Neutrophil (primary cell): ENCODE measurements around the gene SLC9A3.

Source experiments
- H3K27ac ChIP-seq: fragments of 200-600 bp; sonication (generic); 2 replicates; pipeline ENCODE4 v1.5.1; 2016; ENCODE audit warnings: mild to moderate bottlenecking, moderate library complexity
- H3K27me3 ChIP-seq: fragments of 200-600 bp; sonication (generic); 2 replicates; pipeline ENCODE4 v1.6.0; 2016; ENCODE audit warnings: mild to moderate bottlenecking
- H3K36me3 ChIP-seq: fragments of 200-600 bp; sonication (generic); 2 replicates; pipeline ENCODE4 v1.5.1; 2017
- H3K4me1 ChIP-seq, 2 experiments: fragments of 200-600 bp in 1 of 2; sonication (generic) in 1 of 2; 1 replicate in 1 of 2; 2 replicates in 1 of 2; pipeline versions ENCODE4 v1.5.1 to v1.6.1; 2013 to 2016; ENCODE audit warnings: low read depth in 1 of 2, low read length in 1 of 2, mild to moderate bottlenecking in 1 of 2, moderate library complexity in 1 of 2; ENCODE audit not compliant: control insufficient read depth in 1 of 2, insufficient read depth in 1 of 2
- H3K4me3 ChIP-seq, 2 experiments: fragments of 200-600 bp in 1 of 2; sonication (generic) in 1 of 2; 1 replicate in 1 of 2; 2 replicates in 1 of 2; pipeline ENCODE4 v1.5.1; 2013 to 2016; ENCODE audit warnings: low read depth in 1 of 2, low read length in 1 of 2, mild to moderate bottlenecking in 1 of 2, moderate library complexity in 1 of 2
- H3K9me3 ChIP-seq: fragments of 200-600 bp; sonication (generic); 2 replicates; pipeline ENCODE4 v1.5.1; 2016
- TF ChIP-seq, protein P1 (sequence below): fragments of 200-600 bp; sonication (generic); IDR thresholded peaks from 2 replicates; pipeline ENCODE4 v1.5.1; 2016; ENCODE audit warnings: antibody characterized with exemption

SLC9A3 gene

DNA sequence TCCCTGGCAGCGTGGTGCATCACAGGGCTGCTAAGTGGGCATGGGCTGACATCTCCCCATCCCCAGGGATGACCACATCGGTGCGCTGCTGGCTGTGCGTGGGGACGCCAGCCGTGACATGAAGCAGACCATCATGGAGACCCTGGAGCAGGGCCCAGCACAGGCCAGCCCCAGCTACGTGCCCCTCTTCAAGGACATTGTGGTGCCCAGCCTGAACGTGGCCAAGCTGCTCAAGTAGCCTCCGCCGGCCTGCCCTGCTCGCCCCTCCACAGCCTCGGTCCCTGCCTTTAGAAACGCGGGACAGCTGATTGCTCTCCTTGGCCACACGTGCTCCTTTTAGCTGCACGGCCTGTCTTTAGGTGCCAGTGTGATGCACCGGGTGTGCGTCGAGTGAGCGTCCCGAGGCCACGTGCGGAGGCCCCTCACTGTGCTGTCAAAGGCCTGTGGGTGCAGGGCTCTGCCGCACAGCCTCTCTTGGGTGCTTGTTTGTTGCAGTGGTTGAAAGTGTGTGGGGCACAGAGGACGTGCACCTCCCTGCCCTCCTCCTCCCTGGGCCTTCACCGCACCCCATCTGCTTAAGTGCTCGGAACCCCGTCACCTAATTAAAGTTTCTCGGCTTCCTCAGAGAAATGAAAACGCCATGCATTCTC is 57.5 kb downstream of the SLC9A3 start:
- Histone ChIP-seq H3K27me3 (no peaks in the 10 kb centered on the region), H3K27ac (no peak overlapping the region), H3K4me1 (peaks cover under 1 to 1% of the 10 kb centered on the region in 2 experiments), H3K4me3 (no peak overlapping the region), H3K9me3 (no peaks in the 10 kb centered on the region), H3K36me3 (peaks cover 87% of the 10 kb centered on the region)
- TF ChIP-seq, protein P1, sequence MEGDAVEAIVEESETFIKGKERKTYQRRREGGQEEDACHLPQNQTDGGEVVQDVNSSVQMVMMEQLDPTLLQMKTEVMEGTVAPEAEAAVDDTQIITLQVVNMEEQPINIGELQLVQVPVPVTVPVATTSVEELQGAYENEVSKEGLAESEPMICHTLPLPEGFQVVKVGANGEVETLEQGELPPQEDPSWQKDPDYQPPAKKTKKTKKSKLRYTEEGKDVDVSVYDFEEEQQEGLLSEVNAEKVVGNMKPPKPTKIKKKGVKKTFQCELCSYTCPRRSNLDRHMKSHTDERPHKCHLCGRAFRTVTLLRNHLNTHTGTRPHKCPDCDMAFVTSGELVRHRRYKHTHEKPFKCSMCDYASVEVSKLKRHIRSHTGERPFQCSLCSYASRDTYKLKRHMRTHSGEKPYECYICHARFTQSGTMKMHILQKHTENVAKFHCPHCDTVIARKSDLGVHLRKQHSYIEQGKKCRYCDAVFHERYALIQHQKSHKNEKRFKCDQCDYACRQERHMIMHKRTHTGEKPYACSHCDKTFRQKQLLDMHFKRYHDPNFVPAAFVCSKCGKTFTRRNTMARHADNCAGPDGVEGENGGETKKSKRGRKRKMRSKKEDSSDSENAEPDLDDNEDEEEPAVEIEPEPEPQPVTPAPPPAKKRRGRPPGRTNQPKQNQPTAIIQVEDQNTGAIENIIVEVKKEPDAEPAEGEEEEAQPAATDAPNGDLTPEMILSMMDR, result no peak

DNA sequence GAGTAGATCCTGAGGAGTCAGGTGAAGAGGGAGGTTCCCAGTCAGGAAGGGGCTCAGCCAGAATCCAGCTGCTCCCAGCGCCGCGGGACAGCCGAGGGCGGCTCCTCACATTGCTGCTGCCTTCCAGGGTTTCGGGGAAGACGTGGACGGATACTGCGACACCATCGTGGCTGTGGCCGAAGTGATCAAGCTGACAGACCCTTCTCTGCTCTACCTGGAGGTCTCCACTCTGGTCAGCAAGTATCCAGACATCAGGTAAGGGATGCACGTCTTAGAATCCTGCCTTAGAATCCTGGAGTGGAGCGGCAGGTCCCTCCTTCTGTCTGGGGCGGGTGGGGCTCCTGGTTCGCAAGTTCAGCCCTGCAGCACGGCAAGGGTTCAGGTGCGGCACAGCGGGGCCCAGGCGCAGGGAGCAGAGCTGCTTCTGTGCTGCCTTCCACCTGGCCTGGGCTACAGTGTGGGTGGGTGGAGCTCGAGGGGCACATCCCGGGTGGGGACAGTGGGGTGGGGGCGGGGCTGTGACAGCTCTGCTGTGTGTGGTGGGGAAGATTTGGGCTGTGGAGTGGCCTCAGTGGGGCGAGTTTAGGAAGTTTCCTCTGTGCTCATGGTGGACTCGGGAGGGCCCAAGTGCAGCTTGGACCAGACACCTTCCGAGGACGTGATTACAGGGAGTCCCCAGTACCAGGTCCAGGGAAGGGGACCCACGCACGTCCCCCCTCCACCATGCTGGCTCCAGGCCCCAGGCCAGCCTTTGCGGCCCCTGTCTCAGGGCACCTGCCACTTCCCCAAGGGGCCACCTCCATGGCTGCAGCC is 58.5 kb downstream of the SLC9A3 start:
- Histone ChIP-seq H3K4me1 (no peaks in the 10 kb centered on the region), H3K9me3 (no peaks in the 10 kb centered on the region), H3K4me3 (no peak overlapping the region), H3K27ac (no peak overlapping the region), H3K36me3 (peaks cover 89% of the 10 kb centered on the region), H3K27me3 (no peaks in the 10 kb centered on the region)
- TF ChIP-seq, protein P1, result no peak

DNA sequence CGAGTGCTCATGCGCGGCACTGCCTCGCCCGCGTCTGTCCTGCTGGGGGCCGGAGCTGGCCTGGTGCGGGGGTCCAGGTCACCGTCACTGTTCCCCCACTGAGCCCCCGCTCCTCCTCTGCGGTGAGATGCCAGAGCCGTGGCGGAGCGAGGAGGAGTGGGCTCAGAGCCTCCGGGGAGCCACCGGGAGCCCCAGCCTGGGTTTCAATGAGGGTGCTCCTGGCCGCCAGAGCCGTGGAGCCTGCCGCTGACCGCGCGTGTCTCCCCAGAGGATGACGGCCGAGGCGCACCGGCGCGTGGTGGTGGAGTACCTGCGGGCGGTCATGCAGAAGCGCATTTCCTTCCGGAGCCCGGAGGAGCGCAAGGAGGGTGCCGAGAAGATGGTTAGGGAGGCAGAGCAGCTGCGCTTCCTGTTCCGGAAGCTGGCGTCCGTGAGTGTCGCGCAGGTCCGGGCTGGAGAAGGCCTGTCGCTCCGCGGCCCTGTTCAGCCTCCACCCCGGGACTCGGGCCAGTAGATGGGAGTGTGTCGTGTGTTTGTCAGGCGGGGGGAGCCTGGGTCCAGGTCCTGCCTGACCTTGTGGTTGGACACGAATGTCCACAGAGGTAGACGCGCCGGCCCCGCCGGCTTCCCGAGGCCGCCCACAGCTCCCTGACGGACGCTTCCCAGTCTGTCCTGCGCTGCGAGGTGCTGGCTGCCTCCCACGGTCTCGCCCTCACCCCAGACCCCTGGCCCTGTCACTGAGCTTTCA is 59.2 kb downstream of the SLC9A3 start:
- no peak overlapping the region for H3K4me3 ChIP-seq
- TF ChIP-seq, protein P1, result no peak
- H3K9me3 ChIP-seq, result no peaks in the 10 kb centered on the region
- H3K27ac ChIP-seq, result no peak overlapping the region
- H3K36me3 ChIP-seq, result peaks cover 91% of the 10 kb centered on the region
- H3K4me1 ChIP-seq, result no peaks in the 10 kb centered on the region
- no peaks in the 10 kb centered on the region for H3K27me3 ChIP-seq

DNA sequence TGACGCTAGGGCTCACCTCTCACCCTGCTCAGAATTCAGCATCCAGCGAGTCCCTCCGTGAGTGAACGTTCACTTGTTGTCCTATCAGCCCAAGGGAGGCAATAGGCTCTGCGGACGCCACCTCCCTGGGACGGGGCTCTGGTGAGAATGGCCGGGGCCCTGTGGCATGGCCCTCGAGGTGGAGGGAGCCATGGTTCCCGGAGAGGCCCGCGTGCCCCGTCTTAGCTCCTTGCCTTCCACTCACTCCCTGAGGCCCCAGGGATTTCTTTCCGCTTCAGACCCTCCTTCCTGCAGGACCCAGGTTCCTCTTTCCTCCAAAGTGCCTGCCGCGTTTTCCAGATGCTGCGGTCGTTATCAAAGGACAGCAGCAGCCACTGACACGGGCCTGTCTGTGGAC is 59.8 kb downstream of the SLC9A3 start:
- Histone ChIP-seq H3K27me3 (no peaks in the 10 kb centered on the region), H3K9me3 (no peaks in the 10 kb centered on the region), H3K4me3 (no peak overlapping the region), H3K27ac (peak overlapping the region; percentile 6), H3K4me1 (no peaks in the 10 kb centered on the region), H3K36me3 (peaks cover 92% of the 10 kb centered on the region)
- TF ChIP-seq, protein P1, result no peak

DNA sequence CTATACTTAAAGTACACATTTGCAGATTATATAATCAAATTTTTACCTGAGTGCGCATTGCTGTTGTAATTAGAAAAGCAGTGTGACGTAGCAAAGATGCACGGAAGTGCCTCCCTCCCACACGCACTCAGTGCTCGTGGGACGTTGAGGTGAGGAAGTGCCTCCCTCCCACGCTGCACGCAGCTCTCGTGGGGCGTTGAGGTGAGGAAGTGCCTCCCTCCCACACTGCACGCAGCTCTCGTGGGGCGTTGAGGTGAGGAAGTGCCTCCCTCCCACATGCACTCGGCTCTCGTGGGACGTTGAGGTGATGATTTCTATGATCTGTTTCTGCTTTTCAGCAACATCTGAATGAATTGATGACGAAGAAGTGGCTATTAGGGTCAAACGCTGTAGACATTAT is 60.3 kb downstream of the SLC9A3 start:
- TF ChIP-seq, protein P1, result no peak
- Histone ChIP-seq H3K4me3 (no peak overlapping the region), H3K9me3 (no peaks in the 10 kb centered on the region), H3K27ac (peak overlapping the region; percentile 6), H3K4me1 (no peaks in the 10 kb centered on the region), H3K36me3 (peaks cover 92% of the 10 kb centered on the region), H3K27me3 (no peaks in the 10 kb centered on the region)
